ENCODE data around the gene UBAC2. TPM values are rescaled to one million over a fixed set of nuclear protein-coding genes. Genes with fewer than 3 reads are reported as not detected.
"Not testable (repeated sequence)": the region's sequence is repeated elsewhere in the genome, so short reads cannot be mapped to it uniquely, and the experiment has no call there.

UBAC2 gene
- total RNA-seq, 1 experiment from 2014 or later: 80.3 TPM

DNA sequence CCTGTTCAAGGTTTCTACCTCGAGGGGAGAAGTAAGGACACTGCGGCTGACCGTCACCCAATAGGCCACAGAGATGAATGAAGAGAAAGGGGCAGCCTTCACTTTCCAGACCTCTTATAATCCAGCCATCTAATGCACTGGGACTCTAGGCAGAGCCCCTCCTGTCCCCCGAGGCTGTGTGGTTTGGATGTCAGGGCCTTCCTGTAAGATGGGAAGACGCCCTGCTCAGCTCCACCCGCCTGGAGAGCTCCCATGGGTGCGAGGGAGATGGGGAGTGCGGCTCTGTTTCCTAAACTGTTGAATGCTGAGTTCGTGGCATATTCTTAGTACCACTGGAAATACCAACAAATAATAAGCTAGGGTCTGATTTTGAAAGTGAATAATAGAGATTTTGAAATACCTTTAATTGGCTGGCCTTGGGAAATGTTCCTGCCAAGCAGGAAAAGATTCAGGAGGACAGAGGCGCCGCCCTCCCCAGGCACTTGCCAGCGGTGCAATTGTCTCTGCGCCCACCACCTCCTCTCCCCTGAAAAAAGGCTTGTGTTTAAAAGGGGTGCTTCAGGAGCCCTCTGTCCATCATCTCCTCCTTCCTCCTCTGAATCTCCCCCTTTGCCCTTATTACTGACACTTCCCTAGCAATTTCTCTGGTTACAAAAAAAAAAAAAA is 191.9 kb downstream of the UBAC2 start:
- intact Hi-C loops (cut with micrococcal nuclease; ENCODE audit: unreplicated experiment): no loop called here
- ChIA-PET CTCF (no interaction called here), POLR2A (ENCODE audit: unreplicated experiment) (interaction anchor here (0.5 kb wide), 1 partner anchor 24 kb away, joined by 4 read pairs; no protein-coding TSS in a partner anchor)
- no peak overlapping the region for H3K27ac ChIP-seq
- no TSS peak for BruUV-seq (replicated peaks)
- H3K27me3 ChIP-seq (ENCODE audit: insufficient read depth, low read depth): no peaks in the 10 kb centered on the region
- DNase-seq: no peak
- no peak overlapping the region for H3K4me2 ChIP-seq
- no peaks in the 10 kb centered on the region for H4K20me1 ChIP-seq (ENCODE audit: insufficient read depth)
- peaks cover 4% of the 10 kb centered on the region; the same call in 1 of the 2 replicates for H3F3A ChIP-seq (ENCODE audit: insufficient read depth, low read depth)
- H3K9me3 ChIP-seq (ENCODE audit: insufficient read depth, low read depth): no peaks in the 10 kb centered on the region
- no peaks in the 10 kb centered on the region for H3K79me2 ChIP-seq (ENCODE audit: low read depth)
- H3K9me2 ChIP-seq (ENCODE audit: insufficient read depth): no peaks in the 10 kb centered on the region
- H3K36me3 ChIP-seq (ENCODE audit: low read depth): no peaks in the 10 kb centered on the region
- no peak overlapping the region for H2AFZ ChIP-seq
- H3K4me3 ChIP-seq: no peak overlapping the region
- no peaks in the 10 kb centered on the region for H3K4me1 ChIP-seq (replicated peaks; ENCODE audit: insufficient read depth)
- TF ChIP-seq, protein P1, sequence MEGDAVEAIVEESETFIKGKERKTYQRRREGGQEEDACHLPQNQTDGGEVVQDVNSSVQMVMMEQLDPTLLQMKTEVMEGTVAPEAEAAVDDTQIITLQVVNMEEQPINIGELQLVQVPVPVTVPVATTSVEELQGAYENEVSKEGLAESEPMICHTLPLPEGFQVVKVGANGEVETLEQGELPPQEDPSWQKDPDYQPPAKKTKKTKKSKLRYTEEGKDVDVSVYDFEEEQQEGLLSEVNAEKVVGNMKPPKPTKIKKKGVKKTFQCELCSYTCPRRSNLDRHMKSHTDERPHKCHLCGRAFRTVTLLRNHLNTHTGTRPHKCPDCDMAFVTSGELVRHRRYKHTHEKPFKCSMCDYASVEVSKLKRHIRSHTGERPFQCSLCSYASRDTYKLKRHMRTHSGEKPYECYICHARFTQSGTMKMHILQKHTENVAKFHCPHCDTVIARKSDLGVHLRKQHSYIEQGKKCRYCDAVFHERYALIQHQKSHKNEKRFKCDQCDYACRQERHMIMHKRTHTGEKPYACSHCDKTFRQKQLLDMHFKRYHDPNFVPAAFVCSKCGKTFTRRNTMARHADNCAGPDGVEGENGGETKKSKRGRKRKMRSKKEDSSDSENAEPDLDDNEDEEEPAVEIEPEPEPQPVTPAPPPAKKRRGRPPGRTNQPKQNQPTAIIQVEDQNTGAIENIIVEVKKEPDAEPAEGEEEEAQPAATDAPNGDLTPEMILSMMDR (conservative IDR thresholded peaks at IDR 0.05): no peak
- no peak for TF ChIP-seq EZH2 (IDR thresholded peaks at IDR 0.05; ENCODE audit: low read depth)

DNA sequence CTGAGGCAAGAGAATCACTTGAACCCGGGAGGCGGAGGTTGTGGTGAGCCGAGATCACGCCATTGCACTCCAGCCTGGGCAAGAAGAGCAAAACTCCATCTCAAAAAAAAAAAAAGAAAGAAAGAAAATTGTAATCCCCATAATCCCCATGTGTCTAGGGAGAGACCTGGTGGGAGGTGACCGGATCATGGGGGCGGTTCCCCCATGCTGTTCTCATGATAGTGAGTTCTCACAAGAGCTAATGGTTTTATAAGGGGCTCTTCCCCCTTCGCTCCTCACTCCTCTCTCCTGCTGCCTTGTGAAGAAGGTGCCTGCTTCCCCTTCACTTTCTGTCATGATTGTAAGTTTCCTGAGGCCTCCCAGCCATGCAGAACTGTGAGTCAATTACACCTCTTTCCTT is 192.7 kb downstream of the UBAC2 start:
- intact Hi-C loops (cut with micrococcal nuclease; ENCODE audit: unreplicated experiment); H2AFZ ChIP-seq; H3K4me3 ChIP-seq; H3K79me2 ChIP-seq (ENCODE audit: low read depth); H3K36me3 ChIP-seq (ENCODE audit: low read depth); DNase-seq; H3K27ac ChIP-seq; H3K9me3 ChIP-seq (ENCODE audit: insufficient read depth, low read depth); H3K9me2 ChIP-seq (ENCODE audit: insufficient read depth); H3F3A ChIP-seq (ENCODE audit: insufficient read depth, low read depth); H4K20me1 ChIP-seq (ENCODE audit: insufficient read depth); H3K27me3 ChIP-seq (ENCODE audit: insufficient read depth, low read depth); CTCF ChIA-PET; H3K4me2 ChIP-seq; POLR2A ChIA-PET (ENCODE audit: unreplicated experiment); H3K4me1 ChIP-seq (replicated peaks; ENCODE audit: insufficient read depth); BruUV-seq (replicated peaks): not testable (repeated sequence)

DNA sequence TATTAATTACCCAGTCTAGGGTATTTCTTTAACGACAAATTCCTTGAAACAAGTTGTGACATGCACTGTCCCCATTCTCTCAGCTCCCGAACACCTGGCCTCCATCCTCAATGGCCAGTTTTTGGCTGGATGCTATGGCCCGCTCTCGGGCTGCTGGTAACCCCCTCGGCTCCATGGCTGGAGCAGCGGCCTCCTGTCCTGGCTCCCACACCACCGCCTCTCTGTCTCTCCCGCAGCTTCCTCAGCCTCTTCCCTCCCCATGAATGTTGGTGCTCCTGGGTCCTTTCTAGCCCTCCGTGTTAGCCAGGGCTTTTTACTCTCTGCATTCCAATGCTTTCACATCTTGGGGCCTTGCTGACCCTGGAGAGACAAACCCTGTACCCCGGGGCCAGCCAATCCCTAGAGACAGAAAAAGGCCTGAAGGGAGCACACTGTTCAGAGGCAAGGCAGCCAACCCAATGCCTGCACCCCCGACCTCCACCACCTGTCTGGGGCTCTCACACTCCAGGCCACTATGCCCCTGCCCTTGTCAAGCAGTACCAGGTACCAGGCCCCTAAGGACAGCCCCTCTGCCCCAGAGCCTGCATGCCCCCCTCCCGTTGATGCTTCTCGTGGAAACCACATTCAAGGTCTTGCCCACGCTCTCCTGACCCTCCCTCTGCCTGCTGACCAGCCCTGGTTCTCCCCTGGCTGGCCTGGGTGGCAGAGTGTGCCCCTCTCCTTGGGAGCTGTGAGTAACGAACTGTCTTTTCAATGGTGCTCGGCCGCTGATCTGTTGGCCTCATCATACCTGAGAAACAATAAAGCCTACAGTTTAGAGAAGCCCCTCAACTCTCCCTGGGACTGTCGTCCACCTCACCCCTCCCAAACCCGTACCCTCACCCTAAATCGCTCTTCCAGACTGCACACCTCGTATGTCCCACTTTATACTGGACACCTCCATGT is 193.4 kb downstream of the UBAC2 start:
- no peaks in the 10 kb centered on the region for H3K9me3 ChIP-seq (ENCODE audit: insufficient read depth, low read depth)
- H3K4me1 ChIP-seq (replicated peaks; ENCODE audit: insufficient read depth): no peaks in the 10 kb centered on the region
- no peak overlapping the region for H2AFZ ChIP-seq
- no peaks in the 10 kb centered on the region for H3K9me2 ChIP-seq (ENCODE audit: insufficient read depth)
- H3K27me3 ChIP-seq (ENCODE audit: insufficient read depth, low read depth): no peaks in the 10 kb centered on the region
- H3K36me3 ChIP-seq (ENCODE audit: low read depth): no peaks in the 10 kb centered on the region
- no peak overlapping the region for H3K27ac ChIP-seq
- intact Hi-C loops (cut with micrococcal nuclease; ENCODE audit: unreplicated experiment): no loop called here
- ChIA-PET CTCF (no interaction called here), POLR2A (ENCODE audit: unreplicated experiment) (no interaction called here)
- peaks cover 4% of the 10 kb centered on the region; the same call in 1 of the 2 replicates for H3F3A ChIP-seq (ENCODE audit: insufficient read depth, low read depth)
- H3K4me3 ChIP-seq: no peak overlapping the region
- BruUV-seq (replicated peaks): no TSS peak
- TF ChIP-seq, protein P1 (conservative IDR thresholded peaks at IDR 0.05): no peak
- no peak for TF ChIP-seq EZH2 (IDR thresholded peaks at IDR 0.05; ENCODE audit: low read depth)
- no peak for DNase-seq
- H3K4me2 ChIP-seq: no peak overlapping the region
- no peaks in the 10 kb centered on the region for H3K79me2 ChIP-seq (ENCODE audit: low read depth)
- H4K20me1 ChIP-seq (ENCODE audit: insufficient read depth): no peaks in the 10 kb centered on the region

All from PC-9 (cell line).